Right atrium auricular region (tissue), 2 donors: ENCODE results near the gene ARIH1. TPM values are rescaled to one million over a fixed set of nuclear protein-coding genes. Genes with fewer than 3 reads are reported as not detected.
"Not testable (repeated sequence)": the region's sequence is repeated elsewhere in the genome, so short reads cannot be mapped to it uniquely, and the experiment has no call there.

Experiments
- DNase-seq: peaks from one replicate; pipeline ENCODE4 v3.0.0-alpha.2; 2019; ENCODE audit warnings: low spot score
- H3K27ac ChIP-seq, 2 donors: fragments of 200-600 bp; sonication (generic); 1 replicate in 1 of 2; 2 replicates in 1 of 2; pipeline ENCODE4 v1.5.1; 2016 to 2019
- H3K27me3 ChIP-seq, 2 donors: fragments of 200-600 bp; sonication (generic); one replicate each; pipeline versions ENCODE4 v1.5.1 to v1.6.0; 2017 to 2019
- H3K36me3 ChIP-seq: fragments of 200-600 bp; sonication (generic); one replicate; pipeline ENCODE4 v1.5.1; 2016
- H3K4me1 ChIP-seq, 2 donors: fragments of 200-600 bp; sonication (generic); one replicate each; pipeline versions ENCODE4 v1.5.1 to v1.6.0; 2017 to 2019
- H3K4me3 ChIP-seq, 2 donors: fragments of 200-600 bp; sonication (generic); 1 replicate in 1 of 2; 2 replicates in 1 of 2; pipeline ENCODE4 v1.5.1; 2017 to 2019; ENCODE audit warnings: mild to moderate bottlenecking in 1 of 2, moderate library complexity in 1 of 2
- H3K9me3 ChIP-seq, 2 donors: fragments of 200-600 bp; sonication (generic); one replicate each; pipeline ENCODE4 v1.5.1; 2019
- microRNA counts, 2 donors: library from miRNA; unstranded; fragments of <30 nt; microRNA quantifications; one replicate each; lab custom pipeline; 2016 to 2017
- total RNA-seq, 2 donors: library from RNA; depleted of rRNA; stranded (reverse); fragments of >200 nt; gene quantifications; one replicate each; pipeline ENCODE4 v1.1.0, GENCODE V29; 2016

The ARIH1 gene
- total RNA-seq, 2 donors from 2014 or later = 40.7 to 41.5 TPM

GRCh38 chr15:72648631-72649253, 174.6 kb downstream of the ARIH1 start:
- H3K27me3 ChIP-seq, DNase-seq, H3K9me3 ChIP-seq, H3K4me3 ChIP-seq, H3K4me1 ChIP-seq, H3K36me3 ChIP-seq, H3K27ac ChIP-seq: not testable (repeated sequence)

MicroRNAs encoded within 50 kb of the gene (microRNA counts, 767-probe panel; counts per million panel counts)
- 2,247 to 4,849 counts per million in 2 donors for microRNA hsa-miR-630 (lab: Ali Mortazavi, UCI)

Other genes with a start within 250 kb of the ARIH1 start
- gene PKM, start 243.1 kb upstream of the ARIH1 start, total RNA-seq = 100 to 1,000 TPM; 538 to 934 TPM
- gene PARP6, start 201.8 kb upstream of the ARIH1 start, total RNA-seq = 10 to 100 TPM; 29.9 to 44.1 TPM
- gene CELF6, start 154.2 kb upstream of the ARIH1 start, total RNA-seq = under 1 TPM; 0.28 to 0.74 TPM
- 10 to 100 TPM; 50.4 to 64.3 TPM for gene HEXA, start 98.3 kb upstream of the ARIH1 start, total RNA-seq
- not detected for gene TMEM202, start 76.0 kb upstream of the ARIH1 start, total RNA-seq
- not detected for gene GOLGA6B, start 180.4 kb downstream of the ARIH1 start, total RNA-seq
- not detected for gene HIGD2B, start 211.9 kb downstream of the ARIH1 start, total RNA-seq
- gene BBS4, start 211.9 kb downstream of the ARIH1 start, total RNA-seq = 10 to 100 TPM in 1 of 2 donors, 1 to 10 TPM in 1; 8.0 to 12.1 TPM